NCI-H460 (cell line): ENCODE data around the gene ZNF19. TPM values are rescaled to one million over a fixed set of nuclear protein-coding genes. Genes with fewer than 3 reads are reported as not detected.

Experiments used
- DNase-seq: peaks from one replicate; pipeline ENCODE4 v3.0.0-alpha.2; 2016; ENCODE audit warnings: low read depth; ENCODE audit errors: extremely low read depth
- total RNA-seq: library from RNA; depleted of rRNA; stranded (reverse); fragments of >200 nt; shearing (Covaris generic); gene quantifications from 2 replicates; pipeline ENCODE4 v1.2.3, GENCODE V29; 2014

Gene ZNF19
- total RNA-seq, 1 experiment from 2014 or later: 2.3 TPM

DNA sequence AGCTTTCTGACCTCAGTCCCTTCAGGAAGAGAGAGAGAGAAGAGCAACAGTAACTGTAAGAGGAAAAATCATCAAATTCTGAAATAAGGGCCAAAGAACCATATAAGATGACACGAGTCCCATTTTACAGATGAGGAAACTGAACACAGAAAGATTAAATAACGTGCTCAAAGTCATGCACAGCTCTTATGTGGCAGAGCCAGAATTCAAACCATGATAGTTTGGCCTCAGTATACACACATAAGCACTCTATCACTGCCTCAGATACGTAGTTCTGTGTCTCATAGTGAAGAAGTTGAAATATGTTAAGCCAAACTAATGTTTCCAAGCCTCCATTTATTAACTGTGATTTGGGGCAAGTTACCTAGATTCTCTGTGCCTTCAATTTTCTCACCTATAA lies 1.9 kb upstream of the ZNF19 start:
- DNase-seq: no peak

GRCh38 chr16:71490361-71490760 lies 1.2 kb upstream of the ZNF19 start:
- DNase-seq: no peak

DNA sequence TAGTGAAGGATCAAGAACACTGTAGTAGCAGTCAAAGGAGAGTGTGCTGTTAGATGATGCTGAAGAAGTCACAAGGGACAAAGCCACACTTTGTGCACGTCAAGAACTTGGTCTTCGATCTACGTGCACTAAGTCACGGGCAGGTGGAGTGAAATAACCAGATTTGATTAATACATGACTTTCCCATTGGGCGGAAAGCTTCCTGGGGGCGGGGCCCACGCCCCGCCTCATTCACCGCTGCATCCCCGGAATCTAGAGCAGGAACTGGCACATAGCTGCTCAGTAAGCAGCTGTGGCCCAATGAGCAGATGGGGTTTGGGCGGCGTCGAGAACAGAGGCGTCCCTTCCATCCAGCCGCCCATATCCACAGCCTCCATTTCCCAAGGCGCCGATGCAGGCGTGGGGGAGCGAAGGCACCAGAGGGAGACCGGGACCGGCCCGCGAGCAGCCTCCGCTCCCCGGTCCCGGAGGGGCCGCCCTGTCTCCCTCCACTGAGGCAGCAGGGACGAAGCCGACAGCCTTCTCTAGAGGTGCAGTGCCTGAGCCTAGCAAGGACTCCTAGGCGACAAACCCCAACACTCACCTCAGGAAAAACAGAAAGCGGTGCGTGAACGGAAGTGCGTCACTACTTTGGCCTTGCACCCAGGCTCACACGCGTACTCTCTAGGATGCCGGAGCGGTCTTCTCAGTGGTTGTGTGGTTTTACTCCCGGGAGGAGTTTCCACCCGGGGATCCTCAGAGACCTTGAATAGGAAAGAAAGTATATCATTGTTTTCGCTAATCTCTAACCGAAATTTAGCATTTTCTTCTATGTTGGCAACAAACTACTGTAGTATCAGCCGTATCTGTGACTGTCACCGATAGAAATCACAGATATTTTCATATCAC lies 4.9 kb downstream of the ZNF19 start:
- DNase-seq: peak; percentile 84

DNA sequence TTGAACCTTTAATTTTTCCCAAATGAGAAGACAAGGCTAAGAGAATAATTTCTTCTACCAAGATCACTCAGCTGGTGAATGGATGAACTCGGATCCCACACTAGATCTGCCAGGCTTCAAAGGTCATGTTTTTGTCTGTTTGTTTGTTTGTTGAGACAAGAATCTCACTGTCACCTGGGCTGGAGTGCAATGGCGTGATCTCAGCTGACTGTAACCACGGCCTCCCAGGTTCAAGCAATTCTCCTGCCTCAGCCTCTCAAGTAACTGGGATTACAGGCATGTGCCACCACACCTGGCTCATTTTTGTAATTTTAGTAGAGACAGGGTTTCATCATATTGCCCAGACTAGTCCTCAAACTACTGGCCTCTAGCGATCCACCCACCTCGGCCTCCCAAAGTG lies 6.6 kb downstream of the ZNF19 start:
- no peak for DNase-seq

GRCh38 chr16:71480956-71481355 lies 8.2 kb downstream of the ZNF19 start:
- no peak for DNase-seq

DNA sequence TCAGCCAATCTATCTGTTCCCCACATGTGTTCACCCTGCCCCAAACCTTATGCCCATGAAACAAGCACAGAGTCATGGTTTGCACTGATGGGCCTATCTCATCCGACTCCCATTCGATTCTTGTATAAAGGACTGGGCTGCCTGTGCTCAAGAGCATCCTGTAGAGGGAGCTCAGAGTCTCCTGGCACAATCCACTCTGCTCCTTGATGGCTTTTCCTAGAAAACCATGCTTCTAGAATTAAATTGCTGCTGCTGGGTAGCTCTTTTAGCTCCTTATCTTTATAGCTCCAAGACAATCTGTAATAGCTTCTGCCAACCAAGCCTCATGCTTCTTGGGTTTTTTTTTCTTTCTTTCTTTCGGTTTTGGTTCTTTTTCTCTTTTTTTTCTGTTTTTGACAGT lies 9.7 kb downstream of the ZNF19 start:
- peak; percentile 30 for DNase-seq

DNA sequence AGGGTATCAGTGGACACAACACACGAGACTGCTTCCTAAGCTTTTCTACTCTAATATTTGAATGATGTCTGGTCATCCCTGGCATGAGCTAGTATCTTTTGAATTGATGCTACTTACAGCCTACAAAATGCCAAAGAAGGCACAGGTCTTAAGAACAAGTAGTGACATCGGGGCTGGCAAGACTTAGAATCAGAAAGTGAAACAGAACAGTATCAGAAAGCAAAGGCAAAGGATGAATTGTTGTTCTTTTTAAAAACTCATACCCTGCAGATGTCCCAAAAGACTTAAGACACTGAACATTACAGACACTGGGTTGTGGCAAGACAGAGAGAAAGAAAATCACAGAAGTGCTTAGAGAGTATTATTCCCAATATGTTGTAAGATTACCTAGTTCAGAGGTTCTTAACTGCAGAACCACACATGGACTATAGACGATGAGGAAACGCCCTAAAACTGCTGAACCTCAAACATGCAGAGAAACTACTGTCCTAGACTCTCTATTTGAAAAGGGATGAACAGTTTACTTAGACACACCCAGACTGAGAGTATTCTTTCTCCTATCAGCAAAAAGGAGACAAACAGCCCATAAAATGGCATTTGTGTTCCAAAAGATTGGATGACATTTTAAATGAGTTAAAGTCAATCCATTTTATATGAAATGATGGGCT lies 12.5 kb downstream of the ZNF19 start:
- DNase-seq: no peak

GRCh38 chr16:71474864-71475263 lies 14.3 kb downstream of the ZNF19 start:
- no peak for DNase-seq

GRCh38 chr16:71473891-71474290 lies 15.2 kb downstream of the ZNF19 start:
- DNase-seq: no peak

- no peak for DNase-seq
Measured at GRCh38 chr16:71472931-71473330, 16.2 kb downstream of the ZNF19 start.

DNA sequence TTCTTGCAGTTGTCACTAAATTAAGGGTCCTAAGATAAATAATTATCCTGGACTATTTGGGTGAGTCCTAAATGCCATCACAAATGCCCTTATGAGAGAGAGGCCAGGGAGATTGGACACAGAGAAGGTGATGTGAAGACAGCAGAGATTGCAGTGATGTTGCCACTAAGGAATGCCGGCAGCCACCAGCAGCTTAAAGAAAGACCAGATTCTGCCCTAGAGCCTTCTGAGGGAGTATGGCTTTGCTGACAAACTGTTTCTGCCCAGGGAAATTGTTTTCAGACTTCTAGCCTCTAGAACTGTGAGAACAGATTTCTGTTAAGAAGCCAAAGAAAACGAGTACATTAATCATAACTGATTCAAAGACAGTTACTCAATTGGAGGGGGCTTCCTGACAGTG lies 17.1 kb downstream of the ZNF19 start:
- no peak for DNase-seq

DNA sequence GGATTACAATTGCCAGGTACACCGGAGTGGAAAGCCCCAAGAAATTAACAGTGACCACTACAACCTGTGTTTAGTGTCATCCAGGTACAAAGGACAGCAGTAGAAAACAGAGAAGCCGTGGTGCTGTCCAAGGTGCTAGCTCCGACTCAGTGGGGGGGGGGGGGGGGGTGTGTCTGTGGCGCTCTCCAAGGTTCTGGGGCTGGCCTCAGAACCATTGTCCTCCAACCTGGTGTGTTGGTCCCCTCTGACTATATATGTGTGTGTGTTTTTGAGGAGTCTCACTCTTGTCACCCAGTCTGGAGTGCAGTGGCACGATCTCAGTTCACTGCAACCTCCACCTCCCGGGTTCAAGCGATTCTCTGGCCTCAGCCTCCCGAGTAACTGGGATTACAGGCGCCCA lies 21.3 kb downstream of the ZNF19 start:
- peak; percentile 32 for DNase-seq

GRCh38 chr16:71464231-71464630 lies 24.9 kb downstream of the ZNF19 start:
- no peak for DNase-seq

- DNase-seq: peak; percentile 49
Measured at GRCh38 chr16:71461686-71462648, 27.2 kb downstream of the ZNF19 start, which contains the start of gene ZNF23. ZNF23 (minus strand) TSS chr16:71462247; CDS start chr16:71456796, 5,451 bp downstream.

DNA sequence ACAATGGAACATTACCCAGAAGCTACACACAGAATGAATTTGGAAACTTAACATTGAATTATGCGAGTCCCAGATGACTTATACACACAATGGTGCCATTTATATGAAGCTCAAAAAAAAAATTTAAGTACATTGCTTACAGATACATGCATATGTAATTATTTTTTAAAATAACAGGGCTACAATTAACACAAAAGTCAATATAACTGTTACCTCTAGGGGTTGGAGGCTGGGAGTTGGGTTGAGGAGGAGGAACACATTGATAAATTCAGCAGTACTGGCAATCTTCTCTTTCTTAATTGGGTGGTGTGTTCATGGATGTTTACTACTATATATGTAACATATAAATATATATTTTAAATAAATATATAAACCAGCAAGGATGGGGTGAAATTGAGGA lies 28.2 kb downstream of the ZNF19 start:
- no peak for DNase-seq

DNA sequence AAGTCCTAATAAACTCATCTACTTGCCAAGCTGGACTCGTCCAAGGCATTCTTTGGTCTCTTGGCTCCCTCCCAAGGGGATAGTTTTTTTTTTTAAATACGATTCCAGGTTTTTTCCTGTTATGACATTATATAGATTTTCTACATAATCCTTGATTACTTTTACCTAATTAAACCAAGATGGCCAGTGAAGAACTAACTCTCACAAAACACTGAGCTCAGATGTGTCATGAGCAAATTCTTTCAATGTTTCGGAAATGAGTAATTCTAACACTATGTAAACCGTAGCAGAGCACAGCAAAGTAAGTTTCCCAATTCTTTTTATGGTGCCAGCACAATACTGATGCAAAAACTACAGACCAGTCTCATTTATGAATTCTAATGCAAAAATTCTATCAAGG lies 28.9 kb downstream of the ZNF19 start:
- DNase-seq: no peak

DNA sequence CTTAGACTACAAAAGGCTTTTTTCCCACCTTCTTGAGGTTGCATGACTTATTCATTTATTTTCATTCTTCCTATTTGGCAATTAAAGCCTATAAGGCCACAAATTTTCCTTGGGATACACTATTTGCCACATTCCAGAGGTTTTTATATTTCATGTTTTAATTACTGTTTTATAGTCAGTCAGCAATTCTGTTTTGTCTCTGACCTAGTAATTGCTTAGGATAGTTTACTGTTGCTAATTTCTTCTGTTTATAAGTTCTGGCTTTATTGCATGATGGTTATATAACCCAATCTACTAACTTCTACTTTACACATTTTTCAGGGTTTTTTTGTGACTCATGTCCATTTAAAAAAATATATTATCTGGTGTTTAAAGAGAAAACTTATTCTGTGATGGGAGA lies 29.6 kb downstream of the ZNF19 start:
- no peak for DNase-seq

GRCh38 chr16:71456801-71457200 lies 32.3 kb downstream of the ZNF19 start:
- DNase-seq: no peak

- DNase-seq: no peak
Measured at GRCh38 chr16:71453036-71453435, 36.1 kb downstream of the ZNF19 start.

DNA sequence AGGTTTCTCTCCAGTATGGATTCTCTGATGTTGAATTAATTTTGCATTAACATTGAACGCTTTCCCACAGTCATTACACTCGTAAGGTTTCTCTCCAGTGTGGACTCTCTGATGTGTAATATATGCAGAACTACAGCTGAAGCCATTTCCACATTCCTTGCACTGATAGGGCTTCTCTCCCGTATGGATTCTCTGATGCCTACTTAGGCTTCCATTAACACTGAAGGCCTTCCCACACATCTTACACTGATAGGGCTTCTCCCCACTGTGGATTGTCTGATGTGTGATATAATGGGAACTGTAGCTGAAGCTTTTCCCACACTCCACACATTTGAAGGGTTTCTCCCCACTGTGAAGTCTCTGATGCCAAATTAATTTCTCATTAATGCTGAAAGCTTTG lies 40.1 kb downstream of the ZNF19 start:
- no peak for DNase-seq
